Measurements from ENCODE around the gene TSC22D2. TPM values are rescaled to one million over a fixed set of nuclear protein-coding genes. Genes with fewer than 3 reads are reported as not detected.

The TSC22D2 gene
- polyA plus RNA-seq, 3 donors = 54.6 to 66.8 (median 62.0) TPM

DNA sequence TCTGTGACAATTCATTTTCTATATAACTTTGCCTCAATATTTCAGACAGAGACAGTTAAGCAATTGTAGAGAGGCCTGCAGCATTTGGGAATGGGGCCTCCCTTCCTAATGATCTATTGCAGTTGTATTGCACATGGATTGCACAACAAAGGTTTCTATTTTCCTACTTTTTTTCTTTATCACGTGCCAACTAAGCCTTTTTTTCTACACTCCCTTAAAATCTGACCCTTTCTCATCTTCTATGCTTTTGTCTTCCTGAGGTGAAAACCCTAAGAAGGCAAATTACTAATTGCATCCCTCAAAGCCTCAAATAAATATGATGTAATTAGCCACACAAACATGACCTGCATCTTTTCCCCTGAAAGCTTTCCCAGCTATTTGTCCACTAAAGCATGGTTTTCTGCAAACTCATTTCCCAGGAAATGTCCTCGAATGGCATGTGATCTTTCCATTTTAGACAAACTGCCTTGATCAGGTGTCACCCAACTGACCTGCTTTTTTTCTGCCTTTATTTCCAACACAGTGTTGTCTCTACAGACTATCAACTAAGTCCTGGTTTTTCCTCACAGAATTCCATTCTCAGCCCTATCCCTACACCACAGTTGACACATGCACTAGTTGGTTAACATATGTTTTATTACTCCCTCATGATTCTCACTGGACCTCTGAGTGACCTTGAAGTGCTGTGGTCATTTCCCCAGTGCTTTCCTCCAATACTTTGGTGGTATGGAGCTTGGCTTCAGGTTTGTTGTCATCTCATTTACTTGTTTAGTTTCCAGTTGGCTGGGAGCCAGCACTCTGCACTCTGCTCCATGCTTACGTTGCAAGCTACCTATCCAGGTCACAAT is 31.9 kb upstream of the TSC22D2 start:
- DNase-seq (ENCODE audit: extremely low read depth in 1 of 11, low read depth in 9 of 11, low spot score in 4 of 11) = no peak

- no peak for DNase-seq (ENCODE audit: extremely low read depth in 1 of 11, low read depth in 9 of 11, low spot score in 4 of 11)
Observed at GRCh38 chr3:150377601-150378300, 30.3 kb upstream of the TSC22D2 start.

GRCh38 chr3:150378301-150378748 is 29.8 kb upstream of the TSC22D2 start:
- DNase-seq (ENCODE audit: extremely low read depth in 1 of 11, low read depth in 9 of 11, low spot score in 4 of 11) = no peak

DNA sequence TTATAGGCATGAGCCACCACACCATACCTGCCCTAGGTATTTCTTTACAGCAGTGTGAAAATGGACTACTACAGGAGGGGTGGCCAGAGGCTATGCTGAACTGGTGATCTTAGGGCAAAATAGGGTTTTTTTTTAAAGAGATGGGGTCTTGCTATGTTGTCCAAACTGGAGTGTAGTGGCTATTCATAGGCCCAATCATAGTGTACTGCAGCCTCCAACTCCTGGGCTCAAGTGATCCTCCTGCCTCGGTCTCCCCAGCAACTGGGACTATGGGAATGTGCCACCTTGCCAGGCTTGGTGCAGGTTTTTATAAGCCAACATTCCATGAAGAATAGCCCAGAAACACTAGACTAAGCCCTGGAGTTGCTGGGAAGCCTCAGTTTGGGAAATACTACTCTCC is 28.6 kb upstream of the TSC22D2 start:
- no peak for DNase-seq (ENCODE audit: extremely low read depth in 1 of 11, low read depth in 9 of 11, low spot score in 4 of 11)

- peak in 7 of 11 donors; percentile 55 to 75 (median 59) for DNase-seq (ENCODE audit: extremely low read depth in 1 of 11, low read depth in 9 of 11, low spot score in 4 of 11)
Observed at GRCh38 chr3:150384296-150385212, 23.5 kb upstream of the TSC22D2 start.

DNA sequence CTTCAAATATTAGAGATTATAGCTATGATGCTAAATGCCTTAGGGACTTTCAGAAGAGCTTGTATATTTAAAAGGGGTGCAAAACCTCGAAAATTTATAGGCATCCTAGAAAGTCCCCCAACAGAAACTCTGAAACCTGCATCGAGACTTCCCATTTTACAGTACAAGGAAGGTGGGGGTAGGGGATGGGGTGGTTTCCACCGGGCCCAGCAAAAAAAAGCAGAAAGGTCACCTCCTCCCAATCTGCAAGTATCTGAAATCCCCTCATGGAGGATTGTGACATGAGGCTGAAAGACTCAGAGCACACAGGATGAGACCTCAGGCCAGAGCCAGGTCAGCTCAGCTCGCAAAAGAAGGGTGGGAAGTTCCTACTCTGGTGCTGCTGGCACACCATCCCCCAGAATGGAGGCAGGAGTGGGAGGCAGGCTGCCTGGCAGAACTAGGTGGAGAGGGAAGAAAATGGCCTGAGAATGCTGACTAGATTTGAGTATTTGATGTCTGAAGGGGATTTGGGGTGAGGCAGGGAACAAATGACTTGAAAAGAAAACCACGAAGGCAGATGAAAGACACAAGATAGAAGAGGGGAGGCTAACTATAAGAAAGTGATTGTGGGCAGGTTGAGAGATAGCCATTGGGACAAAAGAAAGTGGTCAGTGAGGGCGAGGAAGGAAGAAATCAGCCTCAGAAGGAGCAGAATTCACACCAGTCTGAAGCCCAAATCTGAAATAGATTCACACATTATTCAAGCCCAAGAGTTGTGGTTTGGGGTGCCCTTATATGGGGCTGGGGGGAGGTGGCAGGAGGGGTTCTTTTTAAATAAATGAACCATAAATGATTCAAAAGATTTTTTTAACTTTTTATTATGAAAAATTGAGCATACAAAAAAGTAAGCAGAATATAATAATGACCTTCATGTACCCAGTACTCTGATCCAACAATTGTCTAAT is 22.5 kb upstream of the TSC22D2 start:
- DNase-seq (ENCODE audit: extremely low read depth in 1 of 11, low read depth in 9 of 11, low spot score in 4 of 11) = no peak

DNA sequence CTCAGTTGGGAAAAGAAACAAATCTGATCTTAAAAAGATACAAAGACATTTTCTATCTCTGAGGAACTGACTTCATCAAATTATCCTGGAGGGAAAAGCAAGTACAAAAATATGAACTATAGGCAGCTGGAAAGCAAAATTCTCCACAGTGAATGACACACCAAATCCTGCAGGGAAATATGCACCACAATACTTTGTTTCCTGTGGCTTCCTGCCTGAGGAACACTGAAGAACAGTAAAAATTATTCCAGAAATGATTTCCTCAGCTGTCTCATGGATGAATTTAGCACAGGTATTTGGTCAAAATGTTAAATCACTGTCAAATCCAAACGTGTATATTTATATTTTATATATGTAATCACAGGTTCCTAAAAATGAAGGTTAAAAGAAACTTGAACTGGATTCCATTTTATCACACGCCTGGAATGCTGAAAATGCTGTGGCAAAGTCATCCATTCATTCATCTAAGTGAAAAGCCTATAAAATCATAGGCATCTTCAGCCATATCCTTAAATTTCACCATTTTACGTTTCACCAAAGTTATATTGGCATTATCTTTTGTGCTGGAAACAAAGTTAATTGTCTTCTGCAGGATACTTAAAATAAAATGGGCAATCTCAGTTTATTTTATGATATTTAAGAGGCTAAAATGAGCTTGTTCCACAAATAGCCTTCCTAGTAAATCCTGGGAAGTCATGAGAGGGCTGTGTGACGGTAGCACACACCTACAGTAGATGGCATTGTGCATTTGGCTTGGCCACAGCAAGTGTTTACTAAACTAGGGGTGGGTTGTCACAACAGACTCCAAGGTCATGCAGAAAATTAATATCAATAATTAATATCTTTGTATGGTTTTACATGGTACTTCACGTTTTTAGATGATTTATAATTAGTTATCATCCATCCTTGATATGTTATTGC is 19.3 kb upstream of the TSC22D2 start:
- no peak for DNase-seq (ENCODE audit: extremely low read depth in 1 of 11, low read depth in 9 of 11, low spot score in 4 of 11)

- no peak for DNase-seq (ENCODE audit: extremely low read depth in 1 of 11, low read depth in 9 of 11, low spot score in 4 of 11)
Observed at GRCh38 chr3:150390087-150390486, 18.0 kb upstream of the TSC22D2 start.

DNA sequence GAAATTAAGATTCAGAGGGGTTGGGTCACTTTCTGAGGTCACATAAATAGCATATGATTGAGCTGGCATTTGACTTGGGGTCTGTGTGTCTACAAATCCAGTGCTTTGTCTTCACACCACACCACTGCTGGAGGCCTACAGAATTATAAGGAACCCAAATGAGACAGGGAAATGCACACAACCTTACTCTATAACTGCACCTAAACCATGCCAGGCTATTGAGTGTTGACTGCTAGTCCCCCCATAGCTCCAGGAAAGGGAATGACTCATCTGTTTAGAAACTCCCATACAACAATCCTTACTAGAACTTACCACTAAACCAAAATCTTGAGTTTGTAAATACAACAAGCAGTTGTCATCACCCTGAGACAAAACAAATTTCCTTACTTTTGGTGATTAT is 16.9 kb upstream of the TSC22D2 start:
- no peak for DNase-seq (ENCODE audit: extremely low read depth in 1 of 11, low read depth in 9 of 11, low spot score in 4 of 11)

- no peak for DNase-seq (ENCODE audit: extremely low read depth in 1 of 11, low read depth in 9 of 11, low spot score in 4 of 11)
Observed at GRCh38 chr3:150393745-150394144, 14.4 kb upstream of the TSC22D2 start.

GRCh38 chr3:150394606-150395005 is 13.5 kb upstream of the TSC22D2 start:
- no peak for DNase-seq (ENCODE audit: extremely low read depth in 1 of 11, low read depth in 9 of 11, low spot score in 4 of 11)

GRCh38 chr3:150396491-150396890 is 11.6 kb upstream of the TSC22D2 start:
- no peak for DNase-seq (ENCODE audit: extremely low read depth in 1 of 11, low read depth in 9 of 11, low spot score in 4 of 11)

DNA sequence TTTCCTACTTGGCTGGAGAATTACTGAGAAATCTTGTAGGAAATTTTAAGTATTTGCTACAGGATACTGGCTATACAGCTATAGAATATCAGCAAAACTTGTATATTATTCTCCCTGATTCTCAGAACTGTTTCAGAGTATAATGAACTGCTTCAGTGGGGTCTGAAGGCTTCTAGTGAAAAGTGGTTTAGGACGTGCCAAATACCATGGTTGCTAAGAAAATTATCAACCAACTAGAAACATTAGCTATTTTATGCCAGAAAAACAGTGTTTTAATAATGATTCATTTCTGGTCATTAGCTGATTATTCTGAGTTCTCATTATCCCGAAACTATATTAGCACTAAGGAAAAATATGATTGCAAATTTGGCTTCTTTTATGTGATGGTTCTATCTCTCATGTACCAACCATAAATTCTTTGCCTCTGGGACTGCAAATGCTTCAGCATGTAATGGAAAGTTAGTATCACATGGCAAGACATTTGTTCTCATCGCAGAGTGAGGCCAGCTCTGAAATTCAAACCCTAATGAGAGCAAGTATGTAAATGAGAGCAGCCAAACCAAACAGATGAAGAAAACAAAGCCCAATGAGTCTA is 11.0 kb upstream of the TSC22D2 start:
- no peak for DNase-seq (ENCODE audit: extremely low read depth in 1 of 11, low read depth in 9 of 11, low spot score in 4 of 11)

GRCh38 chr3:150399060-150399459 is 9.0 kb upstream of the TSC22D2 start:
- no peak for DNase-seq (ENCODE audit: extremely low read depth in 1 of 11, low read depth in 9 of 11, low spot score in 4 of 11)

GRCh38 chr3:150401285-150401684 is 6.8 kb upstream of the TSC22D2 start:
- no peak for DNase-seq (ENCODE audit: extremely low read depth in 1 of 11, low read depth in 9 of 11, low spot score in 4 of 11)

DNA sequence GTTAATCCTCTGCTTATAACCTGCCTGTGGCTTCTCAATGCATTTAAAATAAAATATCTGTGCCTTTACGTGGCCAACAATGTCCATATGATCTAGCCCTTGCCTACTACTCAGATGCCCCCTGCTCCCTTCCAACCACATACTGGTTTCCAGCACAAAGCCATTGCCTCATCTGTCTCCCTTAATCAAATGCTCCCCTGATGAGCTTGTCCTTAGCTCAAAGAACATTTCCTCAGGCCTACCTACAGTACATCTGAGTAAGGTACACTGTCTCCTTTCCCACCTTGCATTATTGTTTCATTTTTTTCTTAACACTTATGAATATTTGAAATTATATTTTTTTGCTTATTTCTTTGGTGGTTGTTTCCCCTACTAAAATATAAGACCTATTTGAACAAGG is 5.9 kb upstream of the TSC22D2 start:
- no peak for DNase-seq (ENCODE audit: extremely low read depth in 1 of 11, low read depth in 9 of 11, low spot score in 4 of 11)

- DNase-seq (ENCODE audit: extremely low read depth in 1 of 11, low read depth in 9 of 11, low spot score in 4 of 11) = no peak
Observed at GRCh38 chr3:150404023-150404422, 4.1 kb upstream of the TSC22D2 start.

All from renal cortex interstitium (tissue), 11 donors.